ENCODE results near the gene PLEKHA4.

DNA sequence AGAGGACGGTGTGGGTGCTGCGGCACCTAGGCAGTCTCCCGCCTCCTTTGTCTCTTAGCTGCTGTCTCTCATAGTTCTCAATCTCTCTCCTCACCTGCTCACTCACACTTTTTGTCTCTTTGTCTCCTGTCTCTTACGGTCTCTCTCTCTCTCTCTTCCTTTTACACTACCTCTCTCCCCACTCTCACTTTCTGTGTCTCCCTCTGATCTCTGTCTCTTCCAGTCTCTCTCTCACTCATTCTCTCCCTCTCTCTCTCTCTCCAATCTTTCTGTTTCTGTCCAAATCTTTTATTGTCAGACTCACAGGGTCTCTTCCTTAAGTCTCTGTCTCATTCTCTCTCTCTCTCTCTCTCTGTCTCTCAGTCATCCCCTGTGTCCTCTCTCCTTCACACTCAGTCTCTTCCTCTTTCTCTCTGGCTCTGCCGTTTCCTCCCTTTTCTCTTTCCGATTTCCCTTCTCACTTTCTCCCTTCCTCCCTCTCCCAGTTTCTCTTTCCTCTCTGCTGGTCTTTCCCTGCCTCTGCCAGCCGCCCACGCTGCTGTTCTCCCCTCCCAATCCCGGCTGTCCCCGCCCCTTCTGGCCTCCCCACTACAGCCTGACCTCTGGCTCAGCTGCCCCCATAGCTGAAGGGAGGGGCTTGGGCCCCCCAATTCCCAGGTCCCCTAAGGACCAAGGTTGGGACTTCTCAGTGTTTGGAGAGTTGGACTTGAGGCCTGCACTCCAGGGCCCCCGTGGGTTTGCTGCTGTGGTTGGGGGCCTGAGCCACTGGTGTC is at the start of gene PLEKHA4:
- TF ChIP-seq, protein P1, sequence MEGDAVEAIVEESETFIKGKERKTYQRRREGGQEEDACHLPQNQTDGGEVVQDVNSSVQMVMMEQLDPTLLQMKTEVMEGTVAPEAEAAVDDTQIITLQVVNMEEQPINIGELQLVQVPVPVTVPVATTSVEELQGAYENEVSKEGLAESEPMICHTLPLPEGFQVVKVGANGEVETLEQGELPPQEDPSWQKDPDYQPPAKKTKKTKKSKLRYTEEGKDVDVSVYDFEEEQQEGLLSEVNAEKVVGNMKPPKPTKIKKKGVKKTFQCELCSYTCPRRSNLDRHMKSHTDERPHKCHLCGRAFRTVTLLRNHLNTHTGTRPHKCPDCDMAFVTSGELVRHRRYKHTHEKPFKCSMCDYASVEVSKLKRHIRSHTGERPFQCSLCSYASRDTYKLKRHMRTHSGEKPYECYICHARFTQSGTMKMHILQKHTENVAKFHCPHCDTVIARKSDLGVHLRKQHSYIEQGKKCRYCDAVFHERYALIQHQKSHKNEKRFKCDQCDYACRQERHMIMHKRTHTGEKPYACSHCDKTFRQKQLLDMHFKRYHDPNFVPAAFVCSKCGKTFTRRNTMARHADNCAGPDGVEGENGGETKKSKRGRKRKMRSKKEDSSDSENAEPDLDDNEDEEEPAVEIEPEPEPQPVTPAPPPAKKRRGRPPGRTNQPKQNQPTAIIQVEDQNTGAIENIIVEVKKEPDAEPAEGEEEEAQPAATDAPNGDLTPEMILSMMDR (IDR thresholded peaks at IDR 0.05) = no peak
- peak in 2 of 3 donors; percentile 42 to 61 for TF ChIP-seq POLR2A (IDR thresholded peaks at IDR 0.05)
